Mucosa of stomach (tissue), 1 donor: ENCODE measurements around the gene CNTD1.

Experiments
- H3K27me3 ChIP-seq: one replicate; pipeline ENCODE4 v1.7.0; 2013; ENCODE audit warnings: mild to moderate bottlenecking, low read length; ENCODE audit not compliant: control insufficient read depth, insufficient read depth
- H3K36me3 ChIP-seq: one replicate; pipeline ENCODE4 v1.7.0; 2013; ENCODE audit warnings: low read length; ENCODE audit not compliant: control insufficient read depth, insufficient read depth
- H3K4me1 ChIP-seq: one replicate; pipeline ENCODE4 v1.7.0; 2013; ENCODE audit warnings: mild to moderate bottlenecking, low read length; ENCODE audit not compliant: control insufficient read depth, insufficient read depth
- H3K4me3 ChIP-seq: one replicate; pipeline ENCODE4 v1.7.0; 2013; ENCODE audit warnings: low read length
- H3K9ac ChIP-seq: one replicate; pipeline ENCODE4 v1.7.0; 2013; ENCODE audit warnings: mild to moderate bottlenecking, low read length, moderate library complexity
- H3K9me3 ChIP-seq: one replicate; pipeline ENCODE4 v1.7.0; 2013; ENCODE audit warnings: mild to moderate bottlenecking, low read length, moderate library complexity; ENCODE audit not compliant: control insufficient read depth
- donor health status: Pancreatic carcinoma.

Gene CNTD1, protein sequence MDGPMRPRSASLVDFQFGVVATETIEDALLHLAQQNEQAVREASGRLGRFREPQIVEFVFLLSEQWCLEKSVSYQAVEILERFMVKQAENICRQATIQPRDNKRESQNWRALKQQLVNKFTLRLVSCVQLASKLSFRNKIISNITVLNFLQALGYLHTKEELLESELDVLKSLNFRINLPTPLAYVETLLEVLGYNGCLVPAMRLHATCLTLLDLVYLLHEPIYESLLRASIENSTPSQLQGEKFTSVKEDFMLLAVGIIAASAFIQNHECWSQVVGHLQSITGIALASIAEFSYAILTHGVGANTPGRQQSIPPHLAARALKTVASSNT

DNA sequence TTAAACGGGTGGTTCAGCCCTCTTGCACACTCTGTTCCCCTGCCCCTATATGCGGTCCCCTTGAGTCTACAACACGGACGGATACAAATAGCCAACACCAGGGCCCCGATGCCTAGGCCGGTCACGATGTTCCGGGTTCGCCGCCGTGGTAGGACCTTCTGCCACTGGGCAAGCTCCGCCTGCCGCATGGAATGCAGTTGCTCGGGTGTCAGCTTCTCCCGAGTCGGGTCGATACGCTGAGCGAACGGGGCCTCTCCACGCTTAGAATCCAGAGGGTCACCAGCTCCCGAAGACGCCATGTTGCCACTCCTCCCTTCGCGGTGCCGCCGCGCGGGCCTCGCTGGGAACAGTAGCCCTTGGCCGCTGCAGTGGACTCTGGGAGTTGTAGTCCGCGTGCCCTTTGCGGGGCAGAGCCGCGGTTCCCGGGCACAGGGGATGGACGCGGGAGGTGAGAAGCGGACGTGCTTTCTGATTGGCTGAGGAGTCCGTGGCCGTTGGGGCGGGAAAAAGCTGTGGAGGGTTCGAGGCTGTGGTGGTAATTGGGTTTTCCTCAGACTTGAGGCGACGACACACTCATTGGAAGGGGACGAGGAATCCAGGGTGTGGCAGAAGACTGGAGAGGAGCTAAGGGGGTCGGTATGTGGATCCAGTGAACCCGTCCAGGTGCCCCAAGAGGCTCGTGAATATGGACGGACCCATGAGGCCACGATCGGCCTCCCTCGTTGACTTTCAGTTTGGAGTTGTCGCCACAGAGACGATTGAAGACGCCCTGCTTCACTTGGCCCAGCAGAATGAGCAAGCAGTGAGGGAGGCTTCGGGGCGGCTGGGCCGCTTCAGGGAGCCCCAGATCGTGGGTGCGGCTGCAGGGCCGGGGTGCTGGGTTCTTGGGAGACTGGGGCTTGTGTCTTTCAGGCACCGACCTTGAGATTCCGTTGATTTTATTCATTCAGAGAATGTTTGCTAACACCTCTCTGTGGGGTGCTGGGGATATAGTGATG, at the start of gene CNTD1, which contains the start of gene COA3:
CNTD1 (plus strand) TSS at position 479 of the 998 bp plus-strand sequence; CDS start at position 686, 207 bp downstream.
COA3 (minus strand) TSS at position 322 of the 998 bp plus-strand sequence; CDS start at position 299, 23 bp downstream.
- no peaks in the 10 kb centered on the region for H3K36me3 ChIP-seq
- no peaks in the 10 kb centered on the region for H3K27me3 ChIP-seq
- peaks cover 28% of the 10 kb centered on the region for H3K4me1 ChIP-seq
- H3K4me3 ChIP-seq = peak within 1 kb of the TSS; percentile 92
- H3K9ac ChIP-seq = peak within 1 kb of the TSS; percentile 92
- H3K9me3 ChIP-seq = no peaks in the 10 kb centered on the region

DNA sequence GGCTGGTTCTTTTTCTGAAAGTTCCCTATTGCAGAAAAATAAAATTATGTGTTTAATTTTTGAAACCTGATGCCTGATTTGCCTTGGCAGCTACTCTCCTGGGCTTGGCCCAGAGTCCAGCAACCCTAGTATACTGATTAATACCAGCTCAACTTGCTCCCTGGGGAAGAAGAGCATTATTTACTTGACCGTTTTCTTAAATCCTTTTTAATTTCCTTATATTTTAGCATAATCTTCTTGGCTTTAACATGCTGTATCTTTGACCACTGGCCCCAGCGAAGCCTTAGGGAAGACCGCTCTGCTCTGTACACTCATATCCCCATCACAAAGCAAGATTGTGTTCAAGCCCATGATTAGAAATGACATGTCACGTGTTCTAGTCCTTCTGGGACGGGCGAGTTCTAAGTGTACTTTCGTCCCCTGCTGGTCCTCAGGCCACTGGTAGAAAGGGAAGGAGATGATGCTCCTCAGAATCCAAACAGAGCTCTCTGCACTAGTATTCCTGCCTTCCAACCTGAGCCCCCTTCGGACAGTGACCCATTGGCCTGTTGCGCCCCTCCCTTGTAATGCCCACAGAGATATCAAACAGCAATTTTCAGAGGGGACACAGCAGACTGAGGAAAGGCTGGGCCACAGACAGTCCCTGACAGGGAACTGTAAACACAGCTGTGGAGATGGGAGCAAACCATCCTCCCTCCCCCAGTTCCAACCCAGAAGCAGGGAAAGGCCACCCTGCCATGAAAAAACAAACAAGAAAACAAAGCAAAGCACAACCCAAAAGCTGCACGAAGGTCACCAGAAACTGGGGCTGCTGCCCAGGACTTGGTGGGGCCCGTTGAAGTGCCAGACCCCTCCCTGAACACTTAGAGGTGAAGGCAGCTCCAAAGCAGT, 49.5 kb upstream of the CNTD1 start:
- Histone ChIP-seq H3K27me3 (no peaks in the 10 kb centered on the region), H3K9me3 (no peaks in the 10 kb centered on the region), H3K4me1 (peaks cover 4% of the 10 kb centered on the region), H3K4me3 (no peak overlapping the region), H3K9ac (no peak overlapping the region), H3K36me3 (no peaks in the 10 kb centered on the region)

DNA sequence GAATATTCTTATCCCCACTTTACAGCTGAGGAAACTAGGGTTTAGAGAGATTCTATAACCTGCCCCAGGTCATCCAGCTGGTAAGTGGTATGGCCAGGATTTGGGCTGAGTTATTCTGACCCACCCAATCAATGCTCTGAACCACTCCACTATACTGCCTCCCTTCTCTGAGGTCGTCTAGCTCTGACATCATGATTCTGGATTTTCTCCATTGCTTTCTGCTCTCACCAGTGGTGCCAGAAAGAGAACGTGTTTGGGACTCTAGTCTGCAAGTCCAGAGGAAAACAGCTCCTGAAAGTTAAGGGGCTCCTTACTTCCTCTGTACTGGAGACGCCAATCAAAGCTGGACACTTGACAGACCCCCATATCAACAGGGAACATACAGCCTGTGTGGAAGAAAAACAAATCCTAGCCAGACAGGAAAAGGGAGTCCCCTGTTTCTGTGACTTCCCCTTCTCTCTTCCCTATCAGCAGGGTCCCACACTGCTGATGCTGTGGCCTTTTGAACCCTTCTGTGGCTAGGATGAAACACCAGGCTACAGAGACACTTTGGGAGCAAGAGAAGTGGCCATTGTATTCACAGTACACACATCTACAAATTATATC, 47.8 kb upstream of the CNTD1 start:
- Histone ChIP-seq H3K9me3 (no peaks in the 10 kb centered on the region), H3K27me3 (no peaks in the 10 kb centered on the region), H3K9ac (no peak overlapping the region), H3K4me1 (no peaks in the 10 kb centered on the region), H3K4me3 (no peak overlapping the region), H3K36me3 (no peaks in the 10 kb centered on the region)

DNA sequence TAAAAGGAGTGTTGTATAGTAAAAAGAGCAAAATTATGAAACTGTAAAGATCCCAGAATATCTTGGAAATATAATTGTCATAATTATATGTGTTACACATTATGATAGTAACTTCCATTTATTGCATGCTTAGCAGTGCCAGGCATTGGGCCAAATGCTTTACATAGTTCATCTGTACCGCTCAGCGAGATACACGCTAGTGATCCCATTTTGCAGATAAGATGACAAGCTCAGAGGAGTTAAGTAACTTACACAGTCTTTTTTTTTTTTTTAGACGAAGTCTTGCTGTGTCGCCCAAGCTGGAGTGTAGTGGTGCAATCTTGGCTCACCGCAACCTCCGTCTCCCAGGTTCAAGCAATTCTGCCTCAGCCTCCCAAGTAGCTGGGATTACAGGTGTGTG, 47.0 kb upstream of the CNTD1 start:
- H3K9ac ChIP-seq = no peak overlapping the region
- H3K9me3 ChIP-seq = no peaks in the 10 kb centered on the region
- no peaks in the 10 kb centered on the region for H3K4me1 ChIP-seq
- no peaks in the 10 kb centered on the region for H3K27me3 ChIP-seq
- no peak overlapping the region for H3K4me3 ChIP-seq
- no peaks in the 10 kb centered on the region for H3K36me3 ChIP-seq

DNA sequence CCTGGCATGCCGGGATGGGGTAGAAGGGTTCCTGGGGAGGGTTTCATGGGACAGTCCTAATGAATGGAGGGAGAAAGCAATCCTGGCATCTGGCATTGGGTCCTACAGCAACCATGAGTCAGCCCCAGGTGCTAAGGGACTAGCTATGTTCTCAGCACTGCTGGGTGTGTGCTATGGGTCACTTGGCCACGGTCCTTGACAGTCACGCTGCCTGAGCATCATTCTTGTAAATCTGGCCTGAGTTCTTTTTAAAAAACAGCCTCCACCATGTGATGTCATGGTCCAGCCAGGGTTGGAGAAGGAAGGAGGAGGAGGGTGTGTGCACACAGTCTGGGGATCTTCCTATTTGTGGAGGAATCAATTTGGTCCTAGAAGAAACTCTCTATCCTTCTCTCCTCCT, 43.9 kb upstream of the CNTD1 start:
- Histone ChIP-seq H3K27me3 (peaks cover 2% of the 10 kb centered on the region), H3K4me3 (no peak overlapping the region), H3K9ac (no peak overlapping the region), H3K36me3 (no peaks in the 10 kb centered on the region), H3K4me1 (no peaks in the 10 kb centered on the region), H3K9me3 (no peaks in the 10 kb centered on the region)

DNA sequence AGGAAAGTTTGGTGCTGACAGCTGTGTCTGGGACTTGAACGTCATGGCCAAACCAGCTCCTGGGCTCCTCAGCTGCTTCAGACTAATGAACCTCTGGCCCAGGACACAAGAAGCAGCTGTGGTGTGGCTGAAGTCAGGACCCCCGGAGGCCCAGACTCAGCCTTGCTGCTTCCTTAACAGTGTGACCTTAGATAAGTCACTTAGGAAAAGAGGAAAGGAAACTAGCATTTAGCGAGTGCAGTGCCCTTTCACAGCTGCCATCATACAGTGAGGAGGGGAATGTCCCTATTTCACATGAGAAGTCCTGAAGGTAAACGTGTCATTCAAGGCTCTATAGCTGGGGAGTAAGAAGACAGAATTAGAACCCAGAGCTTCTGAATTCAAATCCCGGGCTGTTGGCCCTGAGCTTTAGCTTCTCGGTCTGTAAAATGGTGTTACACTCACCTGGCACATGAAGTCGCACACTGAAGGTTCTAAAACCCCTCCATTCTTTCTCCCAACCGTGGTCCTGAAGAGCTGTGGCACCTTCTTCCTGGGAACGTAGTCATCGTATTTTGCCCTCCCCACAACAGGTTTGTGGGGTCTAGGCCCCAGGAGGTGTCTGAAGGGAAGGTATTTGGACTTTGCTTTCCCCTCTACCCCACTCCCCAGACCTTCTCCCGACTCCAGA, 38.5 kb upstream of the CNTD1 start:
- no peaks in the 10 kb centered on the region for H3K36me3 ChIP-seq
- peaks cover 29% of the 10 kb centered on the region for H3K27me3 ChIP-seq
- H3K4me1 ChIP-seq = peaks cover 21% of the 10 kb centered on the region
- H3K4me3 ChIP-seq = no peak overlapping the region
- H3K9ac ChIP-seq = no peak overlapping the region
- no peaks in the 10 kb centered on the region for H3K9me3 ChIP-seq

DNA sequence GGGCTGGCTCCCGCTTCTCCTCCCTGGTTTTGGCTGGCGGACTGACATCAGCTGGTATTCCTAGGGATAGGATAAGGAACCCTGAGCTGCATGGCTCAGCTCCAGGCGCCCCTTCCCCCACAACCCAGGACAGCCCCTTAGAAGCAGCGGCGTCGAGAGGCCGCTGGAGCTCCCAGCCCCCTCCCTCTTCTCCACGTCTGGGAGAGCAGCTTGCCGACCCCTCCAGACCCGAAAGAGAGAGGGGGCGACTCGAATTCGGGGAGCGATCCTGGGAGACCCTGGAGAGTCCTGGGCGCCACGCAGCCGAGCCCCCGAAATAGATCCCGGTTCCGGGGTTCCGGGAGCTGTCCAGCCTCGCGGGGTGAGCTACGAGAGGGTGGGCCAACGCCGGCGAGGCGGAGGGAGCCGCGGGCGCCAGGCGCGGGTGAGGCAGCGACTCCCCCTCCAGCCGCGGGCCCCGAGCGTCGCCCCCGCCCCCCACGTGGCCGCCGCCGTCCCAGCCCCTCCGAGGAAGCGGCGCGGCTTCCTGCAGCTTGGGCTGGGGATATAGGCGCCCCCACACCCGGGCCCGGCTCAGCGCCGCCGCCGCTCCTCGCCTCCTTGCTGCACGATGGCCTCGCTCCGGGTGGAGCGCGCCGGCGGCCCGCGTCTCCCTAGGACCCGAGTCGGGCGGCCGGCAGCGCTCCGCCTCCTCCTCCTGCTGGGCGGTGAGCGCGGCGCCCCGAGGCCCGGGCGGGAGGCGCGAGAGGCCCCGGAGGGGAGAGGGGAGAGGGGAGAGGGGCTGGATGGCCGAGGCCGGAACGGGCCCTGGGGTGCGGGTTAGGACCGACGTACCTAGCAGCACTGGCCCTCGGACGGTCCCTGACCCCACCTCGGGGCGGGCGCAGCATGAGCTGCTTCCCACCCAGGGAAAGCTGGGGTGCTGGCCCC, 37.7 kb upstream of the CNTD1 start, which contains the start of gene RAMP2:
RAMP2 (plus strand) TSS at position 576 of the 930 bp plus-strand sequence; CDS start at position 611, 35 bp downstream.
- Histone ChIP-seq H3K4me1 (peaks cover 21% of the 10 kb centered on the region), H3K9me3 (no peaks in the 10 kb centered on the region), H3K4me3 (no peak within 1 kb of the TSS), H3K9ac (peak within 1 kb of the TSS; percentile 22), H3K27me3 (peaks cover 29% of the 10 kb centered on the region), H3K36me3 (no peaks in the 10 kb centered on the region)

DNA sequence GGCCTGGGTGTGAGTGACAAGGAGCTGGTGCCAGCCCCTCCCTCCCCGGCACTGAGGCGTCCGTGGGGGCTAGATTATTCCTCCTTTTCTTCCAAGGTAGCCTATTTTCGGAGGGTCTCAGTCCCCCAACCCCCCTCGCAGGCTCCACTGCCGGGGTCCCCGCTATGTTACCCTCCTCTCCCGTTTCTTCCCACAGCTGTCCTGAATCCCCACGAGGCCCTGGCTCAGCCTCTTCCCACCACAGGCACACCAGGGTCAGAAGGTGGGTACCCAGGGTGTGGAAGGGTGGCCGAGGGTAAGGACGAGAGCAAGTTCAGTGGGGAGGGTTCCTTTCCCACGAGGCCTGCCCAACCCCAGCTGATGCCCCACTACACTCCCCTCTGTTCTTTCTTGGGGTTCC, 37.0 kb upstream of the CNTD1 start:
- peak overlapping the region; percentile 22 for H3K9ac ChIP-seq
- no peak overlapping the region for H3K4me3 ChIP-seq
- peaks cover 29% of the 10 kb centered on the region for H3K27me3 ChIP-seq
- peaks cover 21% of the 10 kb centered on the region for H3K4me1 ChIP-seq
- H3K9me3 ChIP-seq = no peaks in the 10 kb centered on the region
- H3K36me3 ChIP-seq = no peaks in the 10 kb centered on the region

DNA sequence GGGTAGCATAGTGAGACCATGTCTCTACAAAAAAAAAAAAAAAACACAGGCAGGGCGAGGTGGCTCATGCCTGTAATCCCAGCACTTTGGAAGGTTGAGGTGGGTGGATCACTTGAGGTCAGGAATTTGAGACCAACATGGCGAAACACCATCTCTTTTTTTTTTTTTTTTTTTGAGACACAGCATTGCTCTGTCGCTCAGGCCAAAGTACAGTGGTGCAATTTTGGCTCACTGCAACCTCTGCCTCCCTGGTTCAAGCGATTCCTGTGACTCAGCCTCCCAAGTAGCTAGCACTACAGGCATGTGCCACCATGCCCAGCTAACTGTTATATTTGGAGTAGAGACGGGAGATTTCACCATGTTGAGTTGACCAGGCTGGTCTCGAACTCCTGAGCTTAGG, 32.5 kb upstream of the CNTD1 start:
- Histone ChIP-seq H3K27me3 (peaks cover 17% of the 10 kb centered on the region), H3K4me3 (no peak overlapping the region), H3K9me3 (no peaks in the 10 kb centered on the region), H3K4me1 (peaks cover 11% of the 10 kb centered on the region), H3K36me3 (no peaks in the 10 kb centered on the region), H3K9ac (no peak overlapping the region)

DNA sequence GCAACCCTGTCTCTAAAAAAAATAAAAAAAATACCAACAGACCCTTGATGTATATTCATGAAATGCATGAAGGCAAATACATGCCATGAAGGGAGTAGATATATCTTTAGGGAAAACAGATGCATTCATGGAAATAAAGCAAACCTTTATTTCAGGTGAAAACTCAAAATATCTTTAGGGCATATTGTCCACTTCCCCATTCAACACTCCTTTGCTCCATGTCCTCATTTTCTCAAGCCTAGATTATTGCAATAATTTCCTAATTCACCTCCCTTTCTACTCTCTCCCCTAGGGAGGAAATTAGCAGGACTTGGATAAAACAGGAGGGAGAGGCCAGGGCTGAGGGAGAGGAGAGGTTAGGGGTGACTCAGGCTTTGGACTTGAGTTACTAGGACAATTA, 31.1 kb upstream of the CNTD1 start:
- peaks cover 5% of the 10 kb centered on the region for H3K27me3 ChIP-seq
- no peak overlapping the region for H3K4me3 ChIP-seq
- H3K4me1 ChIP-seq = peaks cover 13% of the 10 kb centered on the region
- no peaks in the 10 kb centered on the region for H3K9me3 ChIP-seq
- no peak overlapping the region for H3K9ac ChIP-seq
- H3K36me3 ChIP-seq = no peaks in the 10 kb centered on the region
